HEK293 (cell line): ENCODE data around the gene TRPM5.

Experiments
- CTCF ChIA-PET: fragments of 350-600 bp; formaldehyde crosslinking; extraction: SDS; loops from one replicate; lab custom pipeline; 2021; ENCODE audit warnings: antibody characterized with exemption; lab: Yijun Ruan, JAX
- POLR2A ChIA-PET: fragments of 300-600 bp; formaldehyde crosslinking; extraction: SDS; loops from one replicate; lab custom pipeline; 2020; ENCODE audit warnings: antibody characterized with exemption, inconsistent platforms; lab: Yijun Ruan, JAX
- H3K27ac ChIP-seq: fragments of 200-500 bp; sonication (Bioruptor generic); 2 replicates; pipeline ENCODE4 v1.5.1; 2014; ENCODE audit warnings: low read depth, low read length, control low read depth, inconsistent platforms; ENCODE audit errors: extremely low read depth
- H3K36me3 ChIP-seq, 2 experiments: fragments of 200-500 bp in 1 of 2; sonication (Bioruptor generic) in 1 of 2; 1 replicate in 1 of 2; 2 replicates in 1 of 2; pipeline ENCODE4 v1.5.1; 2014 to 2017; ENCODE audit warnings: inconsistent platforms in 2 of 2, low read length in 2 of 2; ENCODE audit not compliant: control insufficient read depth in 2 of 2, insufficient read depth in 1 of 2
- H3K4me1 ChIP-seq: fragments of 200-500 bp; sonication (Bioruptor generic); 2 replicates; pipeline ENCODE4 v1.5.1; 2014; ENCODE audit warnings: mild to moderate bottlenecking, low read length, inconsistent platforms; ENCODE audit not compliant: control insufficient read depth, insufficient read depth
- H3K4me3 ChIP-seq: 2 replicates; pipeline ENCODE4 v1.5.1; 2011; ENCODE audit warnings: low read depth, mild to moderate bottlenecking, control low read depth, low read length, moderate library complexity
- H3K9me3 ChIP-seq: fragments of 200-500 bp; sonication (Bioruptor generic); 2 replicates; pipeline ENCODE4 v1.5.1; 2014; ENCODE audit warnings: low read depth, low read length, inconsistent platforms; ENCODE audit not compliant: control insufficient read depth, insufficient read depth
- EGR2 ChIP-seq: fragments of 450-650 bp; formaldehyde crosslinking; IDR thresholded peaks from 2 replicates; pipeline ENCODE4 v1.5.1; 2016; ENCODE audit warnings: low read depth, missing biosample characterization, missing genetic modification characterization
- GLI4 ChIP-seq: fragments of 450-650 bp; formaldehyde crosslinking; IDR thresholded peaks from 2 replicates; pipeline ENCODE4 v1.5.1; 2016; ENCODE audit warnings: missing biosample characterization, missing genetic modification characterization
- HOXA7 ChIP-seq: sonication (generic); formaldehyde crosslinking; IDR thresholded peaks from 2 replicates; pipeline ENCODE4 v1.8.1; 2022; ENCODE audit warnings: missing genetic modification reagents, borderline replicate concordance
- KLF16 ChIP-seq: fragments of 450-650 bp; formaldehyde crosslinking; IDR thresholded peaks from 2 replicates; pipeline ENCODE4 v1.5.1; 2017; ENCODE audit warnings: missing biosample characterization, missing genetic modification characterization
- KLF8 ChIP-seq: fragments of 450-650 bp; formaldehyde crosslinking; IDR thresholded peaks from 2 replicates; pipeline ENCODE4 v1.5.1; 2016; ENCODE audit warnings: missing biosample characterization, missing genetic modification characterization
- MZF1 ChIP-seq: fragments of 450-650 bp; formaldehyde crosslinking; IDR thresholded peaks from 2 replicates; pipeline ENCODE4 v1.5.1; 2017; ENCODE audit warnings: missing biosample characterization, missing genetic modification characterization, borderline replicate concordance
- PRDM1 ChIP-seq: fragments of 450-650 bp; formaldehyde crosslinking; IDR thresholded peaks from 2 replicates; pipeline ENCODE4; 2016; ENCODE audit warnings: missing biosample characterization, missing genetic modification characterization
- SP2 ChIP-seq: fragments of 450-650 bp; formaldehyde crosslinking; IDR thresholded peaks from 2 replicates; pipeline ENCODE4 v1.5.1; 2016; ENCODE audit warnings: missing biosample characterization, missing genetic modification characterization
- TCF7L2 ChIP-seq: IDR thresholded peaks from 2 replicates; pipeline ENCODE4 v1.6.1; 2011; ENCODE audit warnings: low read depth, mild to moderate bottlenecking, inconsistent platforms, low read length, moderate library complexity, borderline replicate concordance
- ZBTB21 ChIP-seq: fragments of 450-650 bp; formaldehyde crosslinking; IDR thresholded peaks from 2 replicates; pipeline ENCODE4 v1.5.1; 2017; ENCODE audit warnings: missing biosample characterization, missing genetic modification characterization
- ZEB2 ChIP-seq: fragments of 450-650 bp; formaldehyde crosslinking; IDR thresholded peaks from 2 replicates; pipeline ENCODE4 v1.5.1; 2016; ENCODE audit warnings: missing biosample characterization, missing genetic modification characterization
- ZFP69B ChIP-seq: fragments of 450-650 bp; formaldehyde crosslinking; IDR thresholded peaks from 2 replicates; pipeline ENCODE4 v1.5.1; 2016; ENCODE audit warnings: missing biosample characterization, missing genetic modification characterization
- ZNF133 ChIP-seq: fragments of 450-650 bp; formaldehyde crosslinking; IDR thresholded peaks from 2 replicates; pipeline ENCODE4 v1.5.1; 2016; ENCODE audit warnings: missing biosample characterization, missing genetic modification characterization
- ZNF140 ChIP-seq: fragments of 450-650 bp; formaldehyde crosslinking; IDR thresholded peaks from 2 replicates; pipeline ENCODE4 v1.5.1; 2016; ENCODE audit warnings: missing biosample characterization, missing genetic modification characterization
- ZNF239 ChIP-seq: fragments of 450-650 bp; formaldehyde crosslinking; IDR thresholded peaks from 2 replicates; pipeline ENCODE4 v1.5.1; 2016; ENCODE audit warnings: missing biosample characterization, missing genetic modification characterization
- ZNF341 ChIP-seq: fragments of 450-650 bp; formaldehyde crosslinking; IDR thresholded peaks from 2 replicates; pipeline ENCODE4; 2016; ENCODE audit warnings: low read depth, missing biosample characterization, missing genetic modification characterization
- ZNF629 ChIP-seq: fragments of 450-650 bp; formaldehyde crosslinking; IDR thresholded peaks from 2 replicates; pipeline ENCODE4 v1.5.1; 2017; ENCODE audit warnings: missing biosample characterization, missing genetic modification characterization
- ZNF658 ChIP-seq: fragments of 450-650 bp; formaldehyde crosslinking; IDR thresholded peaks from 2 replicates; pipeline ENCODE4; 2016; ENCODE audit warnings: missing biosample characterization, missing genetic modification characterization
- ZSCAN23 ChIP-seq: fragments of 450-650 bp; formaldehyde crosslinking; IDR thresholded peaks from 2 replicates; pipeline ENCODE4 v1.5.1; 2016; ENCODE audit warnings: missing biosample characterization, missing genetic modification characterization
- TF ChIP-seq, protein P1 (sequence below): fragments of 450-650 bp; formaldehyde crosslinking; IDR thresholded peaks from 2 replicates; pipeline ENCODE4 v1.5.1; 2016; ENCODE audit warnings: missing biosample characterization, missing genetic modification characterization

TRPM5 gene

DNA sequence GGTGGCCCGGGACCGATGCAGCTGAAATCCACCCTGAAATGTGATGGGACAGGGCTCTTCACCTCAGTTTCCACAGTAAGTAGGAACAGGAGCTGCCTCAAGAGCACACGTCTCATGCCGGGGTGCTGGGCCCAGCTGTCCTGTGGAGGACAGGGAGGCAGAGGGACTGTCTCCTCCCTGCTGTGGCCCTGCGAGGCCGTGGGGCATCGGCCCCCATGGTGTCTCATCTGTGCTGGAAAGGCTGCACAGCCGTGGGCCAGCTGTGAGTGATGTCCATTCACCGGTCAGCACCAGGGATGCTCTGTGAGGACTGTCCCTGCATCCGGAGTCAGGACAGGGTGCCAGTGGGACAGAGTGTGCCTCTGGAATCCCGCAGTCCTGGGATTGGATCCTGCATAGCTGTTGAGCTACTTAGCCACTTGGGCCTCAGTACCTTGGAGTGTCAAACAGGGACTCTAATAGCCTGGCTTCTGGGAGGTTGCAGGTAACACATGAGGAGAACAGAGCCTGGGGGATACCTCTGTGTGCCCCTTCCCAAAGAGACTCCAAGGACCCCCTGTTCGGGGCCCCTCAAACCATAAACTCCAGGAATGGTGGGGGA lies 16.5 kb downstream of the TRPM5 start:
- ChIA-PET CTCF (interaction anchor here (0.6 to 11.2 kb wide), 5 partner anchors 60 to 463 kb away, joined by 3 to 208 read pairs (median 4); no protein-coding TSS in a partner anchor), POLR2A (no interaction called here)

DNA sequence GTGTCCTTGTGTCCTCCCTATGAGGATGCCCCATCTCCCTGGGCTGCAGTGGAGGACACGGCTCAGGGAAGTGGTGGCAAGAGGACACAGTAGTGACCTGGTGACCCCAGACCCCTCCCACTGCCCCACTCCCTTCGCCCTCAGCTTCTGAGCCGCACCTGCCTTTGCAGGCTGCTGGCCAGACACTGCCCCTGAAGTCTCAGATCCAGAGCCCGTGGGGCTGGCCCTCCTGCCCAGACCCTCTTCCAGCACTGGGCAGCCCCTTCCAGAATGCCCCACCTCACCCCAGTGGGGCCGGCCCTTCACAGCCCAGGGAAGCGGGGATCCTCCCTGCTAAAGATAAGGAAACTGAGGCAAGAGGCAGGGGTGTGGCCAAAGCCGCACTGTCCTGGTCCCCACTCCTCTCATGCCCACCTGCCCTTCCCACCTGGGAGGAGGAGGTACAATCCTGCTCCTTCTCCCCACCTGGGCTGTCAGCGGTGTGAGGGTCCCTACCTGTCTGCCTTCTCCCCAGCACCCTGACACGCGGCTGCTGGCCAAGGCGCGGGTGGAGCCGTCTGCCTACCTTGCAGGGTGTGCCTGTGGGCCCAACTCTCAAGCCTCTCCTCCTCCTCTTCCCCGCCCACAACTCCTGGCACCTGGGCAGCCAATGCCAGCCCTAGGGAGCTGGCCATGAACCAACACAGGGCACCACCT lies 17.3 kb downstream of the TRPM5 start:
- no peaks in the 10 kb centered on the region for H3K4me1 ChIP-seq
- ChIA-PET POLR2A (no interaction called here), CTCF (interaction anchor here (0.5 to 11.2 kb wide), 7 partner anchors 97 to 557 kb away, joined by 3 to 208 read pairs (median 4); no protein-coding TSS in a partner anchor)
- no peak for TF ChIP-seq KLF16
- no peak overlapping the region for H3K27ac ChIP-seq
- H3K36me3 ChIP-seq: no peaks in the 10 kb centered on the region
- no peak overlapping the region for H3K4me3 ChIP-seq
- no peaks in the 10 kb centered on the region for H3K9me3 ChIP-seq

More for the DNA sequence above, 16.5 kb downstream of the TRPM5 start:
- no peaks in the 10 kb centered on the region for H3K36me3 ChIP-seq
- H3K27ac ChIP-seq: no peak overlapping the region
- no peaks in the 10 kb centered on the region for H3K4me1 ChIP-seq
- no peaks in the 10 kb centered on the region for H3K9me3 ChIP-seq
- no peak overlapping the region for H3K4me3 ChIP-seq
- TF ChIP-seq ZBTB21: no peak
- no peak for TF ChIP-seq ZNF658 (tag by site-specific recombination)
- TF ChIP-seq ZNF239 (tag by site-specific recombination): no peak
- no peak for TF ChIP-seq HOXA7 (CRISPR knock-in tag)
- TF ChIP-seq ZNF140 (tag by site-specific recombination): no peak
- TF ChIP-seq SP2 (tag by site-specific recombination): no peak
- no peak for TF ChIP-seq ZNF133 (tag by site-specific recombination)
- TF ChIP-seq ZSCAN23 (tag by site-specific recombination): no peak
- TF ChIP-seq MZF1 (tag by site-specific recombination): no peak
- TF ChIP-seq, protein P1, sequence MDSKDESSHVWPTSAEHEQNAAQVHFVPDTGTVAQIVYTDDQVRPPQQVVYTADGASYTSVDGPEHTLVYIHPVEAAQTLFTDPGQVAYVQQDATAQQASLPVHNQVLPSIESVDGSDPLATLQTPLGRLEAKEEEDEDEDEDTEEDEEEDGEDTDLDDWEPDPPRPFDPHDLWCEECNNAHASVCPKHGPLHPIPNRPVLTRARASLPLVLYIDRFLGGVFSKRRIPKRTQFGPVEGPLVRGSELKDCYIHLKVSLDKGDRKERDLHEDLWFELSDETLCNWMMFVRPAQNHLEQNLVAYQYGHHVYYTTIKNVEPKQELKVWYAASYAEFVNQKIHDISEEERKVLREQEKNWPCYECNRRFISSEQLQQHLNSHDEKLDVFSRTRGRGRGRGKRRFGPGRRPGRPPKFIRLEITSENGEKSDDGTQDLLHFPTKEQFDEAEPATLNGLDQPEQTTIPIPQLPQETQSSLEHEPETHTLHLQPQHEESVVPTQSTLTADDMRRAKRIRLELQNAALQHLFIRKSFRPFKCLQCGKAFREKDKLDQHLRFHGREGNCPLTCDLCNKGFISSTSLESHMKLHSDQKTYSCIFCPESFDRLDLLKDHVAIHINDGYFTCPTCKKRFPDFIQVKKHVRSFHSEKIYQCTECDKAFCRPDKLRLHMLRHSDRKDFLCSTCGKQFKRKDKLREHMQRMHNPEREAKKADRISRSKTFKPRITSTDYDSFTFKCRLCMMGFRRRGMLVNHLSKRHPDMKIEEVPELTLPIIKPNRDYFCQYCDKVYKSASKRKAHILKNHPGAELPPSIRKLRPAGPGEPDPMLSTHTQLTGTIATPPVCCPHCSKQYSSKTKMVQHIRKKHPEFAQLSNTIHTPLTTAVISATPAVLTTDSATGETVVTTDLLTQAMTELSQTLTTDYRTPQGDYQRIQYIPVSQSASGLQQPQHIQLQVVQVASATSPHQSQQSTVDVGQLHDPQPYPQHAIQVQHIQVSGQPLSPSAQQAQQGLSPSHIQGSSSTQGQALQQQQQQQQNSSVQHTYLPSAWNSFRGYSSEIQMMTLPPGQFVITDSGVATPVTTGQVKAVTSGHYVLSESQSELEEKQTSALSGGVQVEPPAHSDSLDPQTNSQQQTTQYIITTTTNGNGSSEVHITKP (tag by site-specific recombination): no peak
- TF ChIP-seq ZEB2: no peak
- no peak for TF ChIP-seq ZFP69B (tag by site-specific recombination)
- no peak for TF ChIP-seq KLF8 (tag by site-specific recombination)
- TF ChIP-seq TCF7L2: no peak
- TF ChIP-seq PRDM1 (tag by site-specific recombination): no peak
- no peak for TF ChIP-seq ZNF341

DNA sequence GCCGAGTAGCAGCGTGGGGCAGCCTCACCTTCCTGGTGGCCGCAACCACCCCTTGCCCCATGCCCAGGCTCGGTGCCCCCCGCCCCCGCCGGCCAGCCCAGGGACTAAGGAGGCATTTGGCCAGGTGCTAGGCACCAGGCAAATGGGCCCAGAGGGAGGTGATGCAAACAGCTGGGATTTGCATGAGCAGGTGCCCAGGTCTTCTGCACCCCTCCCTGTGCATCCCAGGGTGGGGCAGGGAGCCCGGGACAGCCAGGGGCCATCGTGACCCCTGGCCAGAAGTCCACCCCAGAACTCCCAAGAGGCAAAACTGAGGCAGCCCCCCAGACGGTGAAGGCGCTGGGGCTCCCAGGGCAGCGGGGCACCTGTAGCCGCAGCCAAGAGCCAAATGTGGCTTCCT lies 18.1 kb downstream of the TRPM5 start:
- Histone ChIP-seq H3K4me1 (no peaks in the 10 kb centered on the region), H3K9me3 (no peaks in the 10 kb centered on the region), H3K36me3 (no peaks in the 10 kb centered on the region), H3K4me3 (no peak overlapping the region), H3K27ac (no peak overlapping the region)
- ChIA-PET CTCF (interaction anchor here (0.6 to 11.2 kb wide), 6 partner anchors 105 to 941 kb away, joined by 3 to 208 read pairs (median 4); no protein-coding TSS in a partner anchor), POLR2A (no interaction called here)
- TF ChIP-seq HOXA7 (CRISPR knock-in tag) (no peak), EGR2 (tag by site-specific recombination) (no peak), ZNF629 (no peak), GLI4 (no peak), ZNF133 (tag by site-specific recombination) (no peak)
